H1 (cell line): ENCODE data around the gene GATD1. TPM values are rescaled to one million over a fixed set of nuclear protein-coding genes. Genes with fewer than 3 reads are reported as not detected.

Experiments used
- CTCF ChIA-PET: fragments of 300-600 bp; sonication (Branson Sonifier 250); formaldehyde crosslinking; loops from one replicate; lab custom pipeline; 2021; ENCODE audit not compliant: partially characterized antibody; lab: Charles Lee
- POLR2A ChIA-PET: fragments of 300-600 bp; sonication (Branson Sonifier 250); formaldehyde crosslinking; loops from one replicate; lab custom pipeline; 2021; ENCODE audit warnings: inconsistent platforms; ENCODE audit not compliant: partially characterized antibody; lab: Charles Lee
- DNase-seq, 2 experiments: peaks; one replicate each; pipeline versions ENCODE4 v3.0.0 to v3.0.0-alpha.2; 2010 to 2022; ENCODE audit warnings: low spot score in 2 of 2, low read depth in 1 of 2, mixed read lengths in 1 of 2
- FAIRE-seq: peaks from 2 replicates; lab custom pipeline; 2011; peaks lifted over from hg19 to GRCh38; lab: Jason Lieb, UNC
- H2AFZ ChIP-seq: 2 replicates; pipeline ENCODE4 v1.8.1; 2012; ENCODE audit warnings: low read length, inconsistent platforms
- H2AK5ac ChIP-seq: 2 replicates; pipeline ENCODE4 v1.6.1; 2013; ENCODE audit warnings: low read depth, low read length
- H2BK120ac ChIP-seq: replicated peaks from 2 replicates; pipeline ENCODE3; 2013; ENCODE audit warnings: low read depth, low read length, inconsistent platforms
- H2BK12ac ChIP-seq: 2 replicates; pipeline ENCODE4 v1.6.1; 2013; ENCODE audit warnings: low read depth, low read length
- H2BK15ac ChIP-seq: 2 replicates; pipeline ENCODE4 v1.6.1; 2013; ENCODE audit warnings: low read length
- H2BK20ac ChIP-seq: 2 replicates; pipeline ENCODE4 v1.6.1; 2013; ENCODE audit warnings: low read length
- H2BK5ac ChIP-seq: 2 replicates; pipeline ENCODE4 v1.6.1; 2013; ENCODE audit warnings: low read depth, low read length
- H3K14ac ChIP-seq: 2 replicates; pipeline ENCODE4 v1.6.1; 2013; ENCODE audit warnings: inconsistent platforms; ENCODE audit not compliant: insufficient read length
- H3K18ac ChIP-seq: 2 replicates; pipeline ENCODE4 v1.6.1; 2013; ENCODE audit warnings: low read length; ENCODE audit errors: extremely low read depth
- H3K23ac ChIP-seq: 2 replicates; pipeline ENCODE4 v1.6.1; 2013; ENCODE audit warnings: inconsistent platforms; ENCODE audit not compliant: insufficient read length
- H3K23me2 ChIP-seq: 2 replicates; pipeline ENCODE4 v1.6.1; 2013; ENCODE audit warnings: low read depth, low read length
- H3K27ac ChIP-seq: 2 replicates; pipeline ENCODE4 v1.6.1; 2011; ENCODE audit warnings: low read depth, low read length, inconsistent platforms
- H3K27me3 ChIP-seq, 4 experiments: replicated peaks in 1 of 4; 1 replicate in 1 of 4; 2 replicates in 3 of 4; pipeline versions ENCODE4 v1.6.1 to v1.8.1; 2011 to 2013; ENCODE audit warnings: low read length in 3 of 4, mild to moderate bottlenecking in 3 of 4, inconsistent platforms in 2 of 4, mixed read lengths in 2 of 4, moderate library complexity in 1 of 4; ENCODE audit not compliant: control insufficient read depth in 3 of 4, insufficient read depth in 3 of 4; ENCODE audit errors: extremely low read depth in 1 of 4
- H3K36me3 ChIP-seq, 4 experiments: 2 replicates each; pipeline versions ENCODE4 v1.6.1 to v1.8.1; 2011 to 2013; ENCODE audit warnings: mild to moderate bottlenecking in 4 of 4, low read length in 3 of 4, moderate library complexity in 2 of 4, control low read depth in 1 of 4, inconsistent platforms in 1 of 4; ENCODE audit not compliant: insufficient read depth in 4 of 4, control insufficient read depth in 2 of 4
- H3K4ac ChIP-seq: replicated peaks from 2 replicates; pipeline ENCODE3; 2013; ENCODE audit warnings: low read length, low read depth, mixed read lengths, inconsistent platforms; ENCODE audit not compliant: insufficient read length
- H3K4me1 ChIP-seq, 4 experiments: replicated peaks in 1 of 4; 1 replicate in 1 of 4; 2 replicates in 3 of 4; pipeline versions ENCODE4 v1.6.1 to v1.8.1; 2011 to 2013; ENCODE audit warnings: low read length in 3 of 4, inconsistent platforms in 2 of 4, mixed read lengths in 1 of 4; ENCODE audit not compliant: insufficient read depth in 4 of 4, control insufficient read depth in 3 of 4
- H3K4me2 ChIP-seq, 2 experiments: 2 replicates each; pipeline versions ENCODE4 v1.6.1 to v1.8.1; 2011 to 2013; ENCODE audit warnings: low read depth in 2 of 2, low read length in 2 of 2, control low read depth in 1 of 2, inconsistent platforms in 1 of 2, mild to moderate bottlenecking in 1 of 2; ENCODE audit not compliant: insufficient read depth in 1 of 2
- H3K4me3 ChIP-seq, 4 experiments: fragments of 200-600, 300-600 bp in 1 of 4; sonication (generic), shearing (Covaris generic), sonication (Bioruptor Twin) in 1 of 4; 2 replicates each; pipeline versions ENCODE4 v1.5.1 to v1.8.1; 2011 to 2016; ENCODE audit warnings: low read length in 4 of 4, low read depth in 3 of 4, control low read depth in 2 of 4, inconsistent platforms in 2 of 4, mild to moderate bottlenecking in 2 of 4, mixed read lengths in 1 of 4, moderate library complexity in 1 of 4; ENCODE audit not compliant: insufficient read depth in 2 of 4; ENCODE audit errors: extremely low read depth in 1 of 4
- H3K56ac ChIP-seq: replicated peaks from 2 replicates; pipeline ENCODE3; 2013; ENCODE audit warnings: low read depth, mild to moderate bottlenecking, mixed read lengths, low read length, inconsistent platforms; ENCODE audit not compliant: insufficient read length
- H3K79me1 ChIP-seq: 2 replicates; pipeline ENCODE4 v1.6.1; 2013; ENCODE audit warnings: low read depth, low read length, control low read depth
- H3K79me2 ChIP-seq, 2 experiments: 2 replicates each; pipeline versions ENCODE4 v1.6.1 to v1.8.1; 2012 to 2013; ENCODE audit warnings: low read length in 2 of 2, mild to moderate bottlenecking in 2 of 2, inconsistent platforms in 1 of 2; ENCODE audit not compliant: insufficient read depth in 2 of 2, control insufficient read depth in 1 of 2
- H3K9ac ChIP-seq, 4 experiments: replicated peaks in 1 of 4; 1 replicate in 1 of 4; 2 replicates in 3 of 4; pipeline versions ENCODE4 v1.6.1 to v1.8.1; 2011 to 2013; ENCODE audit warnings: low read depth in 3 of 4, low read length in 3 of 4, control low read depth in 2 of 4, mild to moderate bottlenecking in 2 of 4, moderate library complexity in 2 of 4, inconsistent platforms in 1 of 4; ENCODE audit errors: extremely low read depth in 1 of 4
- H3K9me3 ChIP-seq, 2 experiments: 2 replicates each; pipeline versions ENCODE4 v1.6.1 to v1.8.1; 2012 to 2013; ENCODE audit warnings: mild to moderate bottlenecking in 2 of 2, moderate library complexity in 2 of 2, control low read depth in 1 of 2, inconsistent platforms in 1 of 2, low read depth in 1 of 2, low read length in 1 of 2, mixed read lengths in 1 of 2; ENCODE audit not compliant: insufficient read depth in 2 of 2
- H4K20me1 ChIP-seq, 2 experiments: replicated peaks in 1 of 2; 2 replicates each; pipeline versions ENCODE3 to v1.8.1; 2011 to 2013; ENCODE audit warnings: inconsistent platforms in 2 of 2, low read length in 2 of 2, mild to moderate bottlenecking in 1 of 2; ENCODE audit not compliant: insufficient read depth in 2 of 2, control insufficient read depth in 1 of 2
- H4K5ac ChIP-seq: 2 replicates; pipeline ENCODE4 v1.6.1; 2013; ENCODE audit warnings: low read length, low read depth, mixed read lengths, inconsistent platforms; ENCODE audit not compliant: insufficient read length
- H4K8ac ChIP-seq: 2 replicates; pipeline ENCODE4 v1.8.0; 2013; ENCODE audit warnings: mild to moderate bottlenecking, moderate library complexity, low read length, inconsistent platforms; ENCODE audit not compliant: insufficient read depth; ENCODE audit errors: extremely low read depth
- H4K91ac ChIP-seq: replicated peaks from 2 replicates; pipeline ENCODE3; 2013; ENCODE audit warnings: low read length, mixed read lengths, inconsistent platforms; ENCODE audit not compliant: insufficient read length
- JUND ChIP-seq: IDR thresholded peaks from 2 replicates; pipeline ENCODE4 v1.6.1; 2011; ENCODE audit warnings: mild to moderate bottlenecking, improper control_type of control experiment, low read length
- YY1 ChIP-seq: IDR thresholded peaks from 2 replicates; pipeline ENCODE4 v1.6.1; 2011; ENCODE audit warnings: low read depth, mild to moderate bottlenecking, low read length
- WGBS, 2 experiments: shearing (Covaris generic) in 1 of 2; methylation state at CpG; one replicate each; pipeline versions ENCODE4 v1.1.6 to v1.1.7; 2013 to 2015; ENCODE audit warnings: low lambda C conversion rate in 2 of 2, mixed read lengths in 2 of 2, inconsistent platforms in 1 of 2, low coverage in 1 of 2, missing lambda C conversion rate in 1 of 2; ENCODE audit not compliant: insufficient replicate concordance in 2 of 2, insufficient coverage in 1 of 2, insufficient read length in 1 of 2; ENCODE audit errors: extremely low coverage in 1 of 2, missing lambda C conversion rate in 1 of 2; 5-methylcytosine and 5-hydroxymethylcytosine counted together
- polyA plus RNA-seq, 7 experiments: library from polyadenylated mRNA; depleted of rRNA in 3 of 7; stranded (reverse) in 5 of 7; unstranded in 2 of 7; fragments of >200 nt in 5 of 7; fragments of 200-250 nt in 2 of 7; gene quantifications; 1 replicate in 5 of 7; 2 replicates in 1 of 7; 4 replicates in 1 of 7; pipeline versions ENCODE4 v1.2.1 to v1.2.3, GENCODE V29; 2011 to 2013; ENCODE audit warnings: missing spikeins in 2 of 7, mixed read lengths in 2 of 7
- total RNA-seq: library from RNA; stranded (reverse); fragmentation: NEBNext Ultra II Directional; extraction: Animal tissue kit (Norgen Biotek cat#: 25700); gene quantifications from 2 replicates; pipeline ENCODE4 v1.2.1, GENCODE V29; 2021
- TF ChIP-seq, protein P1 (sequence below): IDR thresholded peaks from 2 replicates; pipeline ENCODE4 v1.6.1; 2011; ENCODE audit warnings: low read depth, mild to moderate bottlenecking, low read length; ENCODE audit not compliant: insufficient read depth

GATD1 gene
- total and polyA plus RNA-seq, 2 of the 8 experiments (the other 6 are each of a cell fraction or from before 2014, with no cell fraction given): 47.5 to 54.8 TPM

DNA sequence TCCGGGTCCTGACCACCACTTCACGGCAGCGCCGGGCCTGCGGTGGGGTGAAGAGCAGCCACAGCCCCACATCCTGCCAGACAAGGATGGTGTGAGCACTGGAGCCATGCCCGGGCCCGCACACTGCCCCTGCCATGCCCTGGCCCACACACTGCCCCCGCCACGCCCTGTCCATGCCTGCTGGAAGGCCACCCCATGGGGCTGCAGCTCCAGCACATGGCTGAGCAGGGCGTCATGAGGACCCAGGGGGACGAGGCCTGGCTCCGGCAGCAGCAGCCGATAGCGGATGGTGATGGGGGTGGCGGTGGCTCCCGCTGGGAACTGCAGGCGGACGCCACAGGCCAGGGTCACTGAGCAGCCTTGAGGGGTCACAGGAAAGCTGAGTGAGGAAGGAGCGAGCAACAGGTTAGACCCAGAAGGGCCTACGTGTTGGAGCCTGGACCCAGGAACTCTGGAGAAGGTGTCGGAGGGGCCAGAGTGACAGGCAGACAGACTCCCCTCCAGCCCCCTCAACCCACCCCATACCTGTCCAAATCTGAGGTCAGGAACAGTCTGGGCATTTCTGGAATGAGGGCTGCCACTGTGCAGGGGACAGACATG, 24.8 kb upstream of the GATD1 start:
- POLR2A ChIA-PET: interaction anchor here (0.9 to 53.0 kb wide), 5 partner anchors 12 to 163 kb away, joined by 3 to 1917 read pairs (median 11); partner anchors contain the start of genes CD151, CEND1, CRACR2B and PNPLA2
- Histone ChIP-seq H3K23ac (no peak overlapping the region), H3K9ac (no peak overlapping the region), H3K36me3 (peaks cover 3 to 30% (median 6%) of the 10 kb centered on the region in 4 experiments; a peak in 5 of 8 replicates), H4K20me1 (peaks cover 0 to 8% of the 10 kb centered on the region in 2 experiments), H2AK5ac (no peak overlapping the region), H2BK5ac (no peak overlapping the region), H2BK12ac (no peak overlapping the region), H3K23me2 (peaks cover 13% of the 10 kb centered on the region), H2AFZ (no peak overlapping the region), H3K27ac (no peak overlapping the region), H3K56ac (no peak overlapping the region), H2BK20ac (no peak overlapping the region), H3K27me3 (no peaks in the 10 kb centered on the region; a peak in 1 of 7 replicates), H3K79me2 (no peaks in the 10 kb centered on the region; a peak in 1 of 4 replicates), H3K4me2 (no peak overlapping the region), H3K14ac (no peak overlapping the region), H3K4ac (no peak overlapping the region), H2BK15ac (no peak overlapping the region), H3K4me3 (no peak overlapping the region), H2BK120ac (no peak overlapping the region), H3K18ac (no peak overlapping the region), H4K91ac (no peak overlapping the region), H3K9me3 (no peaks in the 10 kb centered on the region), H4K8ac (no peak overlapping the region), H3K79me1 (peaks cover 2% of the 10 kb centered on the region; the same call in 1 of the 2 replicates), H4K5ac (no peak overlapping the region), H3K4me1 (peaks cover 0 to 12% (median 7%) of the 10 kb centered on the region in 4 experiments; a peak in 5 of 7 replicates)
- DNase-seq: no peak
- 91% methylated on average over 20 of the region's 21 CpGs; no CpG with 5 or more reads in 1 of the 2 experiments for WGBS, 2 experiments
- no peak for FAIRE-seq
- TF ChIP-seq, protein P1, sequence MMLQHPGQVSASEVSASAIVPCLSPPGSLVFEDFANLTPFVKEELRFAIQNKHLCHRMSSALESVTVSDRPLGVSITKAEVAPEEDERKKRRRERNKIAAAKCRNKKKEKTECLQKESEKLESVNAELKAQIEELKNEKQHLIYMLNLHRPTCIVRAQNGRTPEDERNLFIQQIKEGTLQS: no peak
- no peak for TF ChIP-seq YY1
- TF ChIP-seq JUND: no peak
- CTCF ChIA-PET: interaction anchor here (0.8 to 1.4 kb wide), 3 partner anchors 27 to 74 kb away, joined by 3 read pairs; no protein-coding TSS in a partner anchor
